ENCODE results near the gene PPP1R3E. TPM values are rescaled to one million over a fixed set of nuclear protein-coding genes. Genes with fewer than 3 reads are reported as not detected.

The PPP1R3E gene
- total and polyA plus RNA-seq, 2 of the 13 experiments (the other 11 are each of a cell fraction or from before 2014, with no cell fraction given) = 16.5 to 26.5 TPM

- TF ChIP-seq BORCS8-MEF2B (CRISPR knock-in tag; IDR thresholded peaks at IDR 0.05) (peak; percentile 40), ZNF275 (CRISPR knock-in tag; IDR thresholded peaks at IDR 0.05; ENCODE audit: borderline replicate concordance) (peak; percentile 99), ATAD3A (CRISPR knock-in tag; IDR thresholded peaks at IDR 0.05) (peak; percentile 83; the same call in 1 of the 2 replicates), TAF15 (IDR thresholded peaks at IDR 0.05; ENCODE audit: low read depth, low read length, poor library complexity, severe bottlenecking) (peak; percentile 45), HNF4A (CRISPR knock-in tag; IDR thresholded peaks at IDR 0.05) (peak; percentile 31), HHEX (CRISPR knock-in tag; IDR thresholded peaks at IDR 0.05) (0 out of 2 replicates have a peak, but pooled peaks have one; percentile 23), ZFP91 (CRISPR knock-in tag; IDR thresholded peaks at IDR 0.05; ENCODE audit: borderline replicate concordance) (peak; percentile 78), CHD4 (IDR thresholded peaks at IDR 0.05; ENCODE audit: borderline replicate concordance, low read length) (peak; percentile 98), MEIS1 (CRISPR knock-in tag; IDR thresholded peaks at IDR 0.05; ENCODE audit: borderline replicate concordance) (peak; percentile 64; the same call in 1 of the 2 replicates), SCMH1 (CRISPR knock-in tag; IDR thresholded peaks at IDR 0.05; ENCODE audit: borderline replicate concordance) (no peak), ZNF614 (CRISPR knock-in tag; IDR thresholded peaks at IDR 0.05; ENCODE audit: borderline replicate concordance) (peak; percentile 69; the same call in 1 of the 2 replicates), NR2F1 (CRISPR knock-in tag; IDR thresholded peaks at IDR 0.05) (0 out of 4 replicates have a peak, but pooled peaks of 1 of the 2 experiments have one; percentile 5), KDM2A (CRISPR knock-in tag; IDR thresholded peaks at IDR 0.05; ENCODE audit: borderline replicate concordance, low read depth) (peak; percentile 95), PAWR (CRISPR knock-in tag; IDR thresholded peaks at IDR 0.05; ENCODE audit: borderline replicate concordance) (peak; percentile 74; the same call in 1 of the 2 replicates), ZNF230 (CRISPR knock-in tag; IDR thresholded peaks at IDR 0.05) (peak; percentile 98), ZNF770 (CRISPR knock-in tag; IDR thresholded peaks at IDR 0.05) (peak; percentile 4; the same call in 1 of the 2 replicates), ATF2 (CRISPR knock-in tag; IDR thresholded peaks at IDR 0.05) (peak; percentile 35), DZIP1 (CRISPR knock-in tag; IDR thresholded peaks at IDR 0.05) (no peak; the same call in 1 of the 2 replicates)
Observed at GRCh38 chr14:23286020-23286901, 16.4 kb downstream of the PPP1R3E start, which contains the start of gene HOMEZ (continued).
